COR-L47 (cell line): ENCODE results near the gene GET3.
A peak's percentile ranks its signal among the peaks of the same experiment; 100 is the strongest.
"Not testable (repeated sequence)": the region's sequence is repeated elsewhere in the genome, so short reads cannot be mapped to it uniquely, and the experiment has no call there.

Experiments
- DNase-seq: peaks from one replicate; lab custom pipeline; 2025; lab: John Stamatoyannopoulos, UW

GET3 gene

GRCh38 chr19:12792051-12792852 is 55.0 kb downstream of the GET3 start:
- DNase-seq = peak; percentile 66

GRCh38 chr19:12792853-12793289 is 55.6 kb downstream of the GET3 start:
- no peak for DNase-seq

- peak; percentile 88 for DNase-seq
These were observed 56.2 kb downstream of the GET3 start for GRCh38 chr19:12793290-12794195.

- no peak for DNase-seq
These were observed 57.1 kb downstream of the GET3 start for GRCh38 chr19:12794196-12794941.

GRCh38 chr19:12794971-12795381 is 57.7 kb downstream of the GET3 start:
- no peak for DNase-seq

GRCh38 chr19:12796146-12797071 is 59.1 kb downstream of the GET3 start:
- DNase-seq = peak; percentile 82

GRCh38 chr19:12797141-12797587 is 59.9 kb downstream of the GET3 start:
- no peak for DNase-seq

GRCh38 chr19:12797607-12798006 is 60.3 kb downstream of the GET3 start:
- not testable (repeated sequence) for DNase-seq
